ENCODE results near the gene MRPL28.

GRCh38 chr16:354971-355461, 15.3 kb downstream of the MRPL28 start:
- no peak for TF ChIP-seq CTCF (IDR thresholded peaks at IDR 0.05)
- no peak for TF ChIP-seq EP300 (IDR thresholded peaks at IDR 0.05; ENCODE audit: borderline replicate concordance in 1 of 2, low read depth in 1 of 2, low read length in 1 of 2)
- no peak for TF ChIP-seq FOXJ3 (CRISPR knock-in tag; IDR thresholded peaks at IDR 0.05)
- TF ChIP-seq REST (IDR thresholded peaks at IDR 0.05; ENCODE audit: low read depth, low read length): no peak
- TF ChIP-seq TAF1 (IDR thresholded peaks at IDR 0.05; ENCODE audit: borderline replicate concordance, low read depth, low read length): no peak
- TF ChIP-seq JUND (IDR thresholded peaks at IDR 0.05): no peak
- no peak for TF ChIP-seq NRF1 (IDR thresholded peaks at IDR 0.05; ENCODE audit: low read depth, low read length)
- no peak for TF ChIP-seq NFIC (IDR thresholded peaks at IDR 0.05; ENCODE audit: borderline replicate concordance)
- TF ChIP-seq TCF12 (IDR thresholded peaks at IDR 0.05): no peak
- no peak for TF ChIP-seq POLR2AphosphoS5 (IDR thresholded peaks at IDR 0.05; ENCODE audit: low read depth, low read length)
- no peak for TF ChIP-seq USF2 (IDR thresholded peaks at IDR 0.05; ENCODE audit: borderline replicate concordance, low read depth, low read length)
- no peak for TF ChIP-seq FOXM1 (IDR thresholded peaks at IDR 0.05; ENCODE audit: low read depth)
- no peak for TF ChIP-seq EZH2phosphoT487 (IDR thresholded peaks at IDR 0.05; ENCODE audit: borderline replicate concordance, low read depth)

All from SK-N-SH (cell line).